ENCODE results near the gene MORF4L1. TPM values are rescaled to one million over a fixed set of nuclear protein-coding genes. Genes with fewer than 3 reads are reported as not detected.

Gene MORF4L1
- total and polyA plus RNA-seq, 10 of the 15 experiments (the other 5 are each of a cell fraction or from before 2014, with no cell fraction given): 113 to 636 (median 229) TPM

- no peak for TF ChIP-seq CREM (IDR thresholded peaks at IDR 0.05; ENCODE audit: low read depth)
- TF ChIP-seq NR2C2 (IDR thresholded peaks at IDR 0.05; ENCODE audit: borderline replicate concordance, control insufficient read depth, insufficient read length, low read depth): no peak
- TF ChIP-seq IRF3 (IDR thresholded peaks at IDR 0.05): no peak
Measured at GRCh38 chr15:78880813-78881212, 8.1 kb downstream of the MORF4L1 start (continued).

- DNase-seq (ENCODE audit: low read depth, low spot score) (no peak), ATAC-seq (no peak), FAIRE-seq (no peak)
- intact Hi-C loops (cut with micrococcal nuclease; ENCODE audit: unreplicated experiment) (loop anchor here (2.0 kb wide), 1 partner anchor 15 kb away; no protein-coding TSS in a partner anchor), in situ Hi-C loops (cut with MboI) (no loop called here)
- Histone ChIP-seq H3K9me3 (replicated peaks; ENCODE audit: control insufficient read depth, insufficient read depth, low read length) (no peaks in the 10 kb centered on the region), H3K9ac (ENCODE audit: control insufficient read depth, insufficient read depth, low read length) (no peak overlapping the region), H2AFZ (ENCODE audit: control insufficient read depth, low read depth, low read length) (no peak overlapping the region), H3K4me1 (ENCODE audit: control insufficient read depth, insufficient read depth, low read length) (peaks cover 16% of the 10 kb centered on the region), H4K20me1 (ENCODE audit: control insufficient read depth, insufficient read depth) (peaks cover 12% of the 10 kb centered on the region), H3K36me3 (ENCODE audit: control insufficient read depth in 2 of 2, insufficient read depth in 2 of 2, low read length in 1 of 2) (peaks cover 4 to 41% of the 10 kb centered on the region in 2 experiments), H3K79me2 (ENCODE audit: control insufficient read depth, insufficient read depth, low read length) (peaks cover 90% of the 10 kb centered on the region), H3K27ac (ENCODE audit: control insufficient read depth, insufficient read depth) (no peak overlapping the region), H3K4me2 (ENCODE audit: control insufficient read depth, insufficient read depth) (no peak overlapping the region), H3K27me3 (replicated peaks in 1 of 2; ENCODE audit: control insufficient read depth in 2 of 2, insufficient read depth in 2 of 2, low read length in 1 of 2) (no peaks in the 10 kb centered on the region), H3K4me3 (no peak overlapping the region)
- TF ChIP-seq SUPT20H (IDR thresholded peaks at IDR 0.05; ENCODE audit: borderline replicate concordance, control insufficient read depth, low read depth, low read length) (no peak), MYC (IDR thresholded peaks at IDR 0.05; ENCODE audit: insufficient read depth, insufficient read length, insufficient replicate concordance, low read length, severe bottlenecking) (no peak), BCL11A (IDR thresholded peaks at IDR 0.05; ENCODE audit: low read depth, low read length) (no peak), E2F8 (IDR thresholded peaks at IDR 0.05; ENCODE audit: low read depth, partially characterized antibody) (no peak)
- ChIA-PET RAD21 (ENCODE audit: unreplicated experiment) (interaction anchor here (1.3 kb wide), 1 partner anchor 125 kb away, joined by 3 read pairs; no protein-coding TSS in a partner anchor), POLR2A (no interaction called here), SMC1A (ENCODE audit: uncharacterized antibody, unreplicated experiment) (interaction anchor here (1.6 to 1.8 kb wide), 2 partner anchors 10 to 20 kb away, joined by 3 to 7 read pairs; no protein-coding TSS in a partner anchor), CTCF (interaction anchor here (0.8 to 2.2 kb wide), 2 partner anchors 9 to 125 kb away, joined by 4 to 10 read pairs; no protein-coding TSS in a partner anchor)
- no TSS peak for BruUV-seq (replicated peaks)
- WGBS (ENCODE audit: insufficient coverage, insufficient replicate concordance, low lambda C conversion rate, missing lambda C conversion rate): 100% methylated on average over 1 of the region's 1 CpG
Measured at GRCh38 chr15:78881681-78882080, 9.0 kb downstream of the MORF4L1 start.

Data from GM12878 (cell line).